AG09319 (cell line): Measurements from ENCODE around the gene SLC22A7.

Experiments
- DNase-seq: peaks from one replicate; pipeline ENCODE4 v3.0.0-alpha.2; 2010; ENCODE audit warnings: low read depth; ENCODE audit errors: extremely low read depth
- TF ChIP-seq, protein P1 (sequence below): IDR thresholded peaks from 2 replicates; pipeline ENCODE4 v1.5.1; 2011; ENCODE audit warnings: low read depth, mild to moderate bottlenecking, inconsistent platforms, low read length, moderate library complexity

SLC22A7 gene

DNA sequence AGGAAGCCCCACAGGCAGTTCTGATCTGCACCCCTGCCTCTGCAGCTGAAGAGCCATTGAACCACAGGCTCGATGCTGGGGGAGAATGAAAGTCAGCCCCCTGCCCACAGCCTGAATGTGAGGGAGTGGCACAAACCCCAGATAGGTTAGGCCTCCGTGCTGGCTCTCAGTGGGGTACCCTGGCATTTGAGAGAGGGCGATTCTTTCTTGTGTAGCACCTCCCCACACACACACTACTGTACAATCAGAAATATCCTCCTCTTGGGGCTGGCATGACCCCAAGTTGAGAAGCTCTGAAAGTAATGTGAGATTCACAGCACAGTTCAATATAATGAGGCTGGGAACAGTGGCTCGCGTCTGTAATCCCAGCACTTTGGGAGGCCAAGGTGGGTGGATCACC lies 36.9 kb upstream of the SLC22A7 start:
- TF ChIP-seq, protein P1, sequence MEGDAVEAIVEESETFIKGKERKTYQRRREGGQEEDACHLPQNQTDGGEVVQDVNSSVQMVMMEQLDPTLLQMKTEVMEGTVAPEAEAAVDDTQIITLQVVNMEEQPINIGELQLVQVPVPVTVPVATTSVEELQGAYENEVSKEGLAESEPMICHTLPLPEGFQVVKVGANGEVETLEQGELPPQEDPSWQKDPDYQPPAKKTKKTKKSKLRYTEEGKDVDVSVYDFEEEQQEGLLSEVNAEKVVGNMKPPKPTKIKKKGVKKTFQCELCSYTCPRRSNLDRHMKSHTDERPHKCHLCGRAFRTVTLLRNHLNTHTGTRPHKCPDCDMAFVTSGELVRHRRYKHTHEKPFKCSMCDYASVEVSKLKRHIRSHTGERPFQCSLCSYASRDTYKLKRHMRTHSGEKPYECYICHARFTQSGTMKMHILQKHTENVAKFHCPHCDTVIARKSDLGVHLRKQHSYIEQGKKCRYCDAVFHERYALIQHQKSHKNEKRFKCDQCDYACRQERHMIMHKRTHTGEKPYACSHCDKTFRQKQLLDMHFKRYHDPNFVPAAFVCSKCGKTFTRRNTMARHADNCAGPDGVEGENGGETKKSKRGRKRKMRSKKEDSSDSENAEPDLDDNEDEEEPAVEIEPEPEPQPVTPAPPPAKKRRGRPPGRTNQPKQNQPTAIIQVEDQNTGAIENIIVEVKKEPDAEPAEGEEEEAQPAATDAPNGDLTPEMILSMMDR, result no peak
- no peak for DNase-seq

DNA sequence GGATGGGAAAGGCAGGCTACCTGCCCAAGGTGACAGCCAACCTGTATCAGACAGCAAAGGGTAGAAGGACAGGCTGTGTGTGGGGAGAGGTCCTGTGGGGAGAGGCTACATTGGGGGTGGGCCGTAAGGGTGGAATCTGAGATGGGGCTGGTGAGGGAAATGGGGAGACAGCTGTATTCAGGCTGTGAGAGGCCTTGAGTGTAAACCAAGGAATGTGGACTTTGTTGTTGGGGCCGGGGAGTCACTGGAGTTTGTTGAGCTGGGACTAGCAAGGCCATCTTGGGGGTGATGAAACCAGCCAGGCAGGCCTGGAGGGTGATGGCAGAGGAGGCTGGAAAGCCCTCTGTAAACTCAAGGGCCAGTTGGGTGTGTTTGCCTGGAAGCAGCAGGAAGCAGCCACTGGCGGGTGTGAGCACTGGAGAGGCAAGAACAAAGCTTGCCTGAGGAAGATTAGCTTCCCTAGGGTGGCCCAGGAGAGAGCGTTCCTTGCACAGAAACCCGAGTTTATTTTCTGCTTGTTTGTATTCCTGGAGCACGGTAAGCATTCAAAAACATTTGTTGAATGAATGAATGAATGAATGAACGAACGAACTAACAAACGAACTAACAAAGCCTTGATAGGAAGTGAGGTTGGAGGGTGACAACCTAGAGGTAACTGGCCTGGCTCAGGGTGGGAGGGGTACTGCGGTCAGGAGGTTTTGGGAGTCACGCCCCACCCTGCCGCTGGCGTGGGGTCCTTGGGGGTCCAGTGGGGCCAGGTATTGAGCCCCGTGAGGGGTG lies 35.9 kb upstream of the SLC22A7 start:
- DNase-seq, result no peak
- TF ChIP-seq, protein P1, result no peak

DNA sequence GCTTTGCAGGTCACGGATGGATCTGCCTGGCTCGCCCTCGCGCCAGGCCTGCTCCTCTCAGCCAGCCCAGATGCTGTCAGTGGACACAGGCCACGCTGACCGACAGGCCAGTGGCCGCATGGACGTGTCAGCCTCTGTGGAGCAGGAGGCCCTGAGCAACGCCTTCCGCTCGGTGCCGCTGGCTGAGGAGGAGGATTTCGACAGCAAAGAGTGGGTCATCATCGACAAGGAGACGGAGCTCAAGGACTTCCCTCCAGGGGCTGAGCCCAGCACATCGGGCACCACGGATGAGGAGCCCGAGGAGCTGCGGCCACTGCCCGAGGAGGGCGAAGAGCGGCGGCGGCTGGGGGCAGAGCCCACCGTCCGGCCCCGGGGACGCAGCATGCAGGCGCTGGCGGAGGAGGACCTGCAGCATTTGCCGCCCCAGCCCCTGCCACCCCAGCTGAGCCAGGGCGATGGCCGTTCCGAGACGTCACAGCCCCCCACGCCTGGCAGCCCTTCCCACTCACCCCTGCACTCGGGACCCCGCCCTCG lies 35.2 kb upstream of the SLC22A7 start:
- TF ChIP-seq, protein P1, result no peak
- no peak for DNase-seq

DNA sequence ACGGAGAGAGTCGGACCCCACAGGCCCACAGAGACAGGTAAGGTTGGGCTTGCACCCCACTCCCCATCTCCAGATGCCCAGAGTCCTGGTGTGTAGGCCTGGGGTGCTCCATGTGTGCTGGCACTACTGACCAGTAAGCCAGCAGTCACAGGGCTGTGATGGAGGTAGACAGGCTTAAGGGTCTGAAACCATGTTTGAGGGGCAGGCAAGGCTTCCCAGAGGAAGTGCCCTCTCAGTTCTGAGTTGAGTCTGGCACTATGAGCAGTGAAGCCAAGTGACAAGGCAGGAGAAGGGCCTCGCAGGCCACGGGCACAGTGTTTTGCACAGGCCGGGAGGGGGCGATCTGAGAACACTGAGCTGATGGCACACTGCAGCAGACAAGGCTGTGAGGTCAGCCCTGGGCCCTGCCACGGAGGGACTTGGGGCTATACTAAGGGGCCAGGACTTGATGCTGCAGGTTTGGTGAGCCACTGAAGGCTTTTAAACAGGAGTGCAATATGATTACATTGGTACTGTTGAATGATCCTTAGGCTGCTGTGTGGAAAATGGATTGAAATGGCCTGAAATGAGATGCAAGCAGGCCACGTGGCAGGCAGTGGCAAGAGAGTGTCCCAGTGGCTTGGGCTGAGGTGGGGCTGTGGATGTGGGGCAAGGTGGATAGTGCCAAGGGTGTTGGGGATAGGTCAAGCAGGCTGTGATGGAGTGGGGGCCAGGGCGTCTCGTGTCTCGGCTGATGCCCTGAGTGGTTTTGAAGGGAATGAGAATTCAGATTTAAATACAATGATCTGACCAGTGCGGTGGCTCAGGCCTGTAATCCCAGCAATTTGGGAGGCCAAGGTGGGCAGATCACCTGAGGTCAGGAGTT lies 34.5 kb upstream of the SLC22A7 start:
- peak; percentile 14 for DNase-seq
- TF ChIP-seq, protein P1, result peak; percentile 86

DNA sequence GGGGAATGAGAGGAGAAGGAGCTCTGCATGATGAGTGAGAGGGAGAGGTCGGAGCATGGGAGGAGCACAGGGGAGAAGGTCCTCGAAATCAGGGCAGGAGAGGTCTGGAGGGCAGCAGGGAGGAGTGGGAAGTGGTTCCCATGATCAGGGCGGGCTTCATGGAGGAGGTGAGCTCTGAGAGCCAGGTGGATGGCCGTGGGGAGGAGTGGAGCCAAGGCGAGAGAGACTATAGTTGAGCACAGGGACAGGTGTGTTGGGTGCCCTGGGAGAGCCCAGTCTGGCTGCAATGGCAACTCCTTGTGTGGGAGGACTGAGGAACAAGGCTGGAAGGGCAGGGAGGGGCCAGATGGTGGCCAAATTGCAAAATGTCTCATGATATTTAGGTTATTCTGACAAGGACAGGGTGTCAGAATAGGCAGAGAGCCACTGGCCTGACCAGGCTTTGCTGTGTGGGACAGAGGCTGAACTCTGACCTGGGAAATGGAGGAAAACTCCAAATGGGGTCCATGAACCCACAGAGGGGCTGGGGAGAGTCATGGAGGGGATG lies 33.4 kb upstream of the SLC22A7 start:
- TF ChIP-seq, protein P1, result no peak
- no peak for DNase-seq

DNA sequence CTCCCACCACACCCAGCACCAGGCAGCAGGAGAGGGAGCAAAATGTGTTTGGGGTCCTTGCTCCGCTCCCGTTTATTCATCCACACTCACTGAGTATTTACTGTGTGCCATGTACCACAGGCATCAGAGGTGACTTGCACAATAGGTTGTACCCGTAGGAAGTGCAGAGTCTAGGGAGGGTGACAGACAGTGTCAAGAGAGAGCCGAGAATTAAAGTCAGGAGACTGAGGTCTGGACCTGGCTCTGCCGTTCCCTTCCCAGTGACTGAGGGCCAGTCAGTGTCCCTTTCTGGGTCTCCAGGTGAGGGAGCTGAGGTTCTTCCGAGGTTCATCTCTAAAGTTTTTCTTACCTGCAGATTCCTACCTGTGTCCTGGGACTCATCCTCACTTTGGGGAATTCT lies 32.5 kb upstream of the SLC22A7 start:
- TF ChIP-seq, protein P1, result no peak
- no peak for DNase-seq
